Esophagus (tissue), 2 donors: ENCODE results near the gene SH3GL1. TPM values are rescaled to one million over a fixed set of nuclear protein-coding genes. Genes with fewer than 3 reads are reported as not detected.

ENCODE experiments used
- H3K27ac ChIP-seq, 2 donors: one replicate each; pipeline ENCODE4 v1.5.1; 2013; ENCODE audit warnings: low read depth in 2 of 2, mild to moderate bottlenecking in 2 of 2, inconsistent platforms in 1 of 2, low read length in 1 of 2, moderate library complexity in 1 of 2
- H3K27me3 ChIP-seq, 2 donors: one replicate each; pipeline ENCODE4 v1.6.1; 2013; ENCODE audit warnings: low read length in 2 of 2, control low read depth in 1 of 2, mild to moderate bottlenecking in 1 of 2; ENCODE audit not compliant: insufficient read depth in 2 of 2, control insufficient read depth in 1 of 2
- H3K36me3 ChIP-seq, 2 donors: one replicate each; pipeline ENCODE4 v1.6.1; 2013; ENCODE audit warnings: low read length in 1 of 2; ENCODE audit not compliant: control insufficient read depth in 2 of 2, insufficient read depth in 2 of 2
- H3K4me1 ChIP-seq, 2 donors: one replicate each; pipeline ENCODE4 v1.6.1; 2013; ENCODE audit warnings: low read length in 1 of 2; ENCODE audit not compliant: control insufficient read depth in 2 of 2, insufficient read depth in 2 of 2
- H3K4me3 ChIP-seq, 2 donors: one replicate each; pipeline ENCODE4 v1.5.1; 2013; ENCODE audit warnings: low read length in 2 of 2, mild to moderate bottlenecking in 2 of 2, low read depth in 1 of 2, moderate library complexity in 1 of 2
- H3K9me3 ChIP-seq, 2 donors: one replicate each; pipeline ENCODE4 v1.6.1; 2013; ENCODE audit warnings: mild to moderate bottlenecking in 2 of 2, low read depth in 1 of 2, low read length in 1 of 2, moderate library complexity in 1 of 2; ENCODE audit not compliant: control insufficient read depth in 2 of 2, insufficient read depth in 1 of 2
- WGBS, 2 donors: extraction: QIAGEN DNeasy Blood & Tissue Kit; methylation state at CpG; one replicate each; pipeline ENCODE4 v1.1.7; 2013; 5-methylcytosine and 5-hydroxymethylcytosine counted together
- polyA plus RNA-seq, 2 donors: library from polyadenylated mRNA; stranded (reverse); fragments of 200-250 nt; gene quantifications; one replicate each; pipeline ENCODE4 v1.2.3, GENCODE V29; 2013
- donor health status: healthy with polysubstance abuse.
- donor health status: Bipolar disorder and iron deficiency.

The SH3GL1 gene
- polyA plus RNA-seq, 2 donors: 123 to 242 TPM

DNA sequence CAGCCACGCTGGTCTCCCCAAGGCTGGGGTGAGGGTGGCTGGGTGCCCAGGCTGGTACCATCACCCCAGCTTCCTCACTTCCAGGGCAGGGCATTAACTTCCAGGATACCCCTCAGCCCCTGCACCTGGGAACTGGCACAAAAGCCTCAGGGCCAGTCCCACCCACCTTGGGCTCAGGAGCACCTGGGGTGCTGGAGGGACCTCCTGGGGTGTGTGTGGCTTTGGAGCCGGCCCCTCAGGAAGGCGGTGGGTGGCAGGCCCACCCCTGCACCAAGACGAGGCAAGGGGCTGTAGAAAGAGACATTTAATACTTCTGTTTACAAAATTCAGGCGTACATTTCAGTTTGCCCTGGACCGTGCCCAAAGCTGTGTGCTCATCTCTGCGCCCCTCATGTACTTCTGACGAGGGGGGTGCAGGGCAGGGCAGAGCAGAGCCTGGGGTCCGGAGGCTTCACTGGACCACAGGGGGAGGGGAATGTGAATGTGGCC lies 40.2 kb downstream of the SH3GL1 start:
- H3K4me1 ChIP-seq: peaks cover 0 to 2% of the 10 kb centered on the region in 2 donors
- no peaks in the 10 kb centered on the region for H3K9me3 ChIP-seq
- WGBS, 2 donors: 70 to 72% methylated on average over 9 of the region's 9 CpGs
- H3K4me3 ChIP-seq: no peak overlapping the region
- peaks cover 24 to 68% of the 10 kb centered on the region in 2 donors for H3K36me3 ChIP-seq
- peak overlapping the region in 1 of 2 donors; percentile 51 for H3K27ac ChIP-seq
- no peaks in the 10 kb centered on the region for H3K27me3 ChIP-seq

DNA sequence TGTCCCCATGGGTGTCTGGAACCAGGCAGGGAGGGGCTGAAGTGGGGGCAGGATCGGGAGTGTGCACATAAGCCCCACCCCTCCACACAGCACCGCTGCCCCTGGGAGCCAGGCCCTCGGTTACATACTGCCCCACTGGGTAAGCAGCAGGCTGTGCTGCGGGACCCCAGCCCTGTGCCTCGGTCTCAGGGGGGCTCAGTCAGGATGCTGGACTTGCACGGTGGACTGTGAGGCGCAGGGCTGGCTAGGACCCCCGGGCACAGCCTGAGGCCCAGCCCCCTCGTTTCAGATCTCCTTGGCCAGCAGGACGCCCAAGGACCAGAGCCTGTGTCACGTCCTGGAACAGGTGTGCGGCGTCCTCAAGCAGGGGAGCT lies 40.7 kb downstream of the SH3GL1 start:
- H3K4me3 ChIP-seq: no peak overlapping the region
- peaks cover 23 to 70% of the 10 kb centered on the region in 2 donors for H3K36me3 ChIP-seq
- 74 to 76% methylated on average over 13 of the region's 13 CpGs for WGBS, 2 donors

DNA sequence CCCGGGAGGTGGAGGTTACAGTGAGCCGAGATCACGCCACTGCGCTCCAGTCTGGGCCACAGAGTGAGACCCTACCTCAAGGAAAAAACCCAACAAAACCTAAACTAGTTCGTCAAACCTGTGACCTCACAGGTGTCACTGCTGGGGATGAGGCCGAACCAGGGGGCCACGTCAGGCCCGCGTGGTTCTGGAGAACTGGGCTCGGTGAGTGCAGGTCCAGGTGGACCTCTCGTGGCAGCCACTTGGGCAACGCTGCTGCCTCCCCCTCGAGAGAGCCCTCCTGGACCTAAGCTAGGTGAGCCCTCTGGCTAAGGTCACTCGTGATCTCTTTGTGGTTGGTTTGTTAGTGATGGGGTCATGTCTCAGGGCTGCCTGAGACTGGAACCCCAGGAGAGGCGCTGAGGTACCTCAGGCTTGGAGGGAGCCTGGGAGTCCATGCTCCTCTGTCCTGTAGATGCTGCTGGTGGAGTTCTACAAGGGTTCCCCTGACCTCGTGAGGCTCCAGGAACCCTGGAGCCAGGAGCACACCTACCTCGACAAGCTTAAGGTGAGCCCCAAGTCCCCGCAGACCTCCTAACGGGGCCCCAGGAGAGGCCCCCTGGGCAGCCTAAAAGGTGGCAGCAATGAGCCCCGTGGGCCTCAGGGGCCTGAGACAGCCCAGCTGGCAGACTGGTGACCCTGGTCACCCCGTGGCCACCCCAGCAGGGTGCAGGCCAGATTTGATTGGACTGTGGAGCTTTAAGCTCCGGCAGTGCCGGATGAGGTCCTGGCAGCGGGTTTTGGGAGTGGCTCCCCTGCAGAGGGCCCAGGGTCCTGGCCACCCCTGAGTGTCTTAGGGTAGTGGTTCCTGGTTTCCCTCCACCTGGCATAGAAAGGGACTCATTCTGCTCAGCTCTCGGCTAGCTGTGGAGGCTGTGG lies 41.4 kb downstream of the SH3GL1 start:
- 83 to 87% methylated on average over 25 of the region's 25 CpGs for WGBS, 2 donors
- H3K27ac ChIP-seq: no peak overlapping the region
- no peak overlapping the region for H3K4me3 ChIP-seq
- peaks cover 0 to 2% of the 10 kb centered on the region in 2 donors for H3K4me1 ChIP-seq
- no peaks in the 10 kb centered on the region for H3K9me3 ChIP-seq
- H3K36me3 ChIP-seq: peaks cover 23 to 70% of the 10 kb centered on the region in 2 donors
- no peaks in the 10 kb centered on the region for H3K27me3 ChIP-seq

More for the DNA sequence above, 40.7 kb downstream of the SH3GL1 start:
- Histone ChIP-seq H3K27ac (no peak overlapping the region), H3K9me3 (no peaks in the 10 kb centered on the region), H3K27me3 (no peaks in the 10 kb centered on the region), H3K4me1 (peaks cover 0 to 2% of the 10 kb centered on the region in 2 donors)

DNA sequence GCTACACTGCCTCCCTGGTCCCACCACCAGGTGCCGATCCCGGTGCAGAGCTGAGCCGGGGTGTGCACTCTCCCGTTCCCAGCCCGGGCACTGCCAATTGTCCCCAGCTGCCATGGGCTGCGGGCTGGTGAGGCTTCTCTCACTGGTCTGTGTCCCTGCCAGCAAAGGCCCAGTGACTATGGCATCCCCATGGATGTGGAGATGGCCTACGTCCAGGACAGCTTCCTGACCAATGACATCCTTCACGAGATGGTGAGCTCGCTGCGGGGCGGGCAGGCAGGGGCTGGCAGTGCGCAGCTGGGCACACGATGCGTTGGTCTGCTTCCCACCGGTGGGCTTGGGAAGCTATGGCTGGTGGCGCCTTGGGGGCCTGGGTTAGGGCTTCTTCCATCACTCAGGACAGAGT lies 42.4 kb downstream of the SH3GL1 start:
- peaks cover 0 to 2% of the 10 kb centered on the region in 2 donors for H3K4me1 ChIP-seq
- H3K9me3 ChIP-seq: no peaks in the 10 kb centered on the region
- H3K27ac ChIP-seq: no peak overlapping the region
- peaks cover 22 to 60% of the 10 kb centered on the region in 2 donors for H3K36me3 ChIP-seq
- WGBS, 2 donors: 84 to 85% methylated on average over 16 of the region's 16 CpGs
- no peaks in the 10 kb centered on the region for H3K27me3 ChIP-seq
- H3K4me3 ChIP-seq: no peak overlapping the region

DNA sequence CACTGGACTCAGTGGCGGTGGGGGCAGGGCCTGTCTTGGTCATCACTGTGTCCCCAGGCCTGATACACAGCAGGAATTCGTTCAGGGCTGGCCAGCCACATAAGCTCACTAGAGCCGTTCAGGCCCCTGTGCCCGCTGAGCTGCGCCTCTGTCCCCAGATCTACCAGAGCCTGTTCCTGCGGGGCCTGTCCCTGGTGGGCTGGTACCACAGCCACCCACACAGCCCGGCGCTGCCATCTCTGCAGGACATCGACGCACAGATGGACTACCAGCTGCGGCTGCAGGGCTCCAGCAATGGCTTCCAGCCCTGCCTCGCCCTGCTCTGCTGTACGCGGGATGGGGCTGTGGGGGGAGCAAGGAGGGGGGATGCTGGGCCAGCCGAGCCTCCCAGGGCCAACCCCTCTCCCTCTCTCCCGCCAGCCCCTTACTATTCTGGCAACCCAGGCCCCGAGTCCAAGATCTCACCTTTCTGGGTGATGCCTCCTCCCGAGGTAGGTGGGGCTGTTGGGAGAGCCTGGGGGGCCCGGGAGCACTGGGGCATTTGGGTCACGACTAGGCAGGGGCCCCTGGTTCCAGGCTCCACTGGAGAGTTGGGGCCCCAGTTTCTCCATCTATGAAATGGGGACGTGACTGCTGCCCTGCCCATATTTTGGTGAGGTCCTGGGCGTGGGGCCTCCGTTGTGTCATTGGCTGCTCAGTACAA lies 43.1 kb downstream of the SH3GL1 start:
- H3K9me3 ChIP-seq: no peaks in the 10 kb centered on the region
- no peak overlapping the region for H3K4me3 ChIP-seq

DNA sequence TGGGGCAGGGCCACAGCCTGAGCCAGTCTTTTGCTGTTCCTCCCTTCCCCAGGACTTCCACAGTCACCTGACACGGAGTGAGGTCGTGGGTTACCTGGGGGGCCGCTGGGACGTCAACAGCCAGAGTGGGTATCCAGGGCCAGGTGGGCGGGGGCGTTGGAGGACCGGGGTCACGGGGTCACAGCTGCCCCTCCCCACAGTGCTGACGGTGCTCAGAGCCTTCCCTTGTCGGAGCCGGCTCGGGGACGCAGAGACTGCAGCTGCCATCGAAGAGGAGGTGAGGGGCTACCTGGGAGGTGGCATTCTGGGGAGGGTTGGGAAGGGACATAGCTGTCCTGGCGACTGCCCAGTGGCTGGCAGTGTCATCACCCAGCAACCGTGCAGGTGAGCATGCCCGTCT lies 45.5 kb downstream of the SH3GL1 start:
- Histone ChIP-seq H3K4me3 (no peak overlapping the region), H3K36me3 (peaks cover 0 to 32% of the 10 kb centered on the region in 2 donors), H3K9me3 (no peaks in the 10 kb centered on the region), H3K27me3 (no peaks in the 10 kb centered on the region), H3K27ac (no peak overlapping the region), H3K4me1 (peaks cover 2 to 3% of the 10 kb centered on the region in 2 donors)
- 78 to 81% methylated on average over 17 of the region's 17 CpGs for WGBS, 2 donors

More for the DNA sequence above, 43.1 kb downstream of the SH3GL1 start:
- WGBS, 2 donors: 78 to 84% methylated on average over 23 of the region's 23 CpGs
- Histone ChIP-seq H3K27ac (no peak overlapping the region), H3K27me3 (no peaks in the 10 kb centered on the region), H3K4me1 (peaks cover 0 to 2% of the 10 kb centered on the region in 2 donors), H3K36me3 (peaks cover 15 to 53% of the 10 kb centered on the region in 2 donors)

DNA sequence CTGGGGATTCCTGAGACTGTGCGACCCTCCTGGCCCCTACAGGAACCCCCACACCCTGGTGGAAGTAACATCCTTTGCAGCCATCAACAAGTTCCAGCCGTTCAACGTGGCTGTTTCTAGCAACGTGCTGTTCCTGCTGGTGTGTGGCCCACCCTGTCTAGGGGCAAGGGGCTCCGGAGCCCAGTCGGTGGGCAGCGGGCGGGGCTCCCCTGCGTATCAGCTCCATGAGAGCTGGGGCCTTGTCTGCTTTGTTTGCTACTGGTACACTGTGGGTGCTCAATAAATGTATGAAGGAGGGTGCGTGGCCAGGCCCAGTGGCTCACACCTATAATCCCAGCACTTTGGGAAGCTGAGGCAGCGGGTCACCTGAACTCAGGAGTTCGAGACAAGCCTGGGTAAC lies 46.1 kb downstream of the SH3GL1 start:
- 88 to 89% methylated on average over 12 of the region's 12 CpGs for WGBS, 2 donors
- Histone ChIP-seq H3K4me1 (peaks cover 2 to 3% of the 10 kb centered on the region in 2 donors), H3K9me3 (no peaks in the 10 kb centered on the region), H3K27me3 (no peaks in the 10 kb centered on the region), H3K36me3 (peaks cover 0 to 26% of the 10 kb centered on the region in 2 donors), H3K4me3 (no peak overlapping the region), H3K27ac (no peak overlapping the region)

DNA sequence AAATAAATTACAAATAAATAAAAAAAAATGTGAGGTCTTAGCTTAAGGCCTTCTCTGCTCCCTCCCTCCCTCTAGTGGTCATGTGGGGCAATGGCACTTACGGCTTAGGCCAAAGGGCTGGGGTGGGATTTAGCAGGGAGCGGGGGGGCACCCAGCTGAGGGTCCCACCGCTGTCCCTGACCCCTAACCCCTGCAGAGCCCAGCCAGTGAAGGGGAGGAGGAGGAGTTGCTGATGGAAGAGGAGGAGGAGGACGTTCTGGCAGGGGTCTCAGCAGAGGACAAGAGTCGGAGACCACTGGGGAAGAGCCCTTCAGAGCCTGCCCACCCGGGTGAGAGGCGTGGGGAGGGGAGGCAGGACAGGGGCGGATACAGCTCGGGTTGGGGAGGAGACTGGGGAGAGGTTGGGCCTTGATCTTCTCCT lies 47.6 kb downstream of the SH3GL1 start:
- H3K4me1 ChIP-seq: peaks cover 2 to 3% of the 10 kb centered on the region in 2 donors
- no peaks in the 10 kb centered on the region for H3K27me3 ChIP-seq
- no peaks in the 10 kb centered on the region for H3K9me3 ChIP-seq
- 31 to 45% methylated on average over 9 of the region's 9 CpGs for WGBS, 2 donors
- H3K4me3 ChIP-seq: no peak overlapping the region
- H3K36me3 ChIP-seq: peaks cover 0 to 17% of the 10 kb centered on the region in 2 donors
- H3K27ac ChIP-seq: no peak overlapping the region

DNA sequence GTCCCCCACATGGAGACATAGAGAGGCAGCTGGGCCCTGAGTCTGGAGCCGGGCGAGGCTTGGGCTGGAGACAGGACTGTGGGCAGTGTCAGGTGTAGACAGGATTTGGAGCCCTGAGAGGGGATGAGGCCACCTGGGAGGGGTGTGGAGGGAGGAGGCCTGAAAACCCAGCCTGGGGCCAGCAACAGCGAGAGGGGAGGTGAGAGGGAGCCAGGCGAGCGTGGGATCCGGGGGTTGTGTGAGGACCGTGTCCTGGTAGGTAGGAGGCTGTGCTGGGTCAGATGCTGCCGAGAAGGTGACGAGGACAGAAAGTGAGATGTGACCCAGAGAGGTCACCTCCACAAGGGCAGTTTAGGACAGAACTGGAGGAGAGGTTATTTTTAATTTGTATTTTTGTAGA lies 49.6 kb downstream of the SH3GL1 start:
- H3K27me3 ChIP-seq: no peaks in the 10 kb centered on the region
- H3K9me3 ChIP-seq: no peaks in the 10 kb centered on the region
- peaks cover 0 to 14% of the 10 kb centered on the region in 2 donors for H3K36me3 ChIP-seq
- peaks cover 3% of the 10 kb centered on the region in 2 donors for H3K4me1 ChIP-seq
- WGBS, 2 donors: 96 to 98% methylated on average over 9 of the region's 9 CpGs
- H3K4me3 ChIP-seq: no peak overlapping the region
- no peak overlapping the region for H3K27ac ChIP-seq
